ENCODE data around the gene APBB2.

APBB2 gene

DNA sequence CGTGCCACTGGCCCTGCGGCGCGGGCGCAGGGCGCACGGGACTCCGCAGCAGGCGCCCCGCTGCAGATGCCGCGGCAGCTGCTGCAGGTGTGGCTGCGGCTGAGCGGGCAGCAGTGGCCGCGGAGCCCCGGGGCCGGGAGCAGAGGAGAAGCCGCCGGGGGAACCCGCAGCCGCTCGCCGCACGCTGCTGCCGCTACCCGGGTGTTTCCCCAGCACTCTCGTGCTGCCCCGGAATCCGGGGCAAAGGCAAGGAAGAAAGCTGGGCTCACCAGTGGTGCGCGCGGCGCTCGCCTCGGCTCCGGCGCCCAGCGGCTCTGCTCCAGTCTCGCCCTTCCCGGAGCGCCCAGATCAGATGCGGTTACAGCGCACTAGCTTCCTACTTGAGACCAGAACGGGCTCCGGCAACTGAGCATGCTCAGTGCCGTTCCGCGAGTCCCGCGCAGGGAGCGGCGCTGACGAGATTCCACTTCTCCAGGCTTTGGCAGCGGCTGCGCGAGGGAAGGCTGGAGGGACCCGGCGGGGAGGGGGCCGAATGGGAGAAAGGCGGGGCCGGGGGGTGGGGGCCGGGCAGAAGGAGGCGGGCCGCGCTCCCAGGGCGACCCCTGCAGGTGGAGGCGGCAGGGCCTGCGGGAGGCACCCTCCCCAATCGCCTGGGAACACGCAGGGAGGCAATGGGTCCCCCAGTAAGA, at the start of gene APBB2:
TSS of gene APBB2 (minus strand) at position 407 of the 689 bp plus-strand sequence. CDS start 181,288 bp downstream, outside the sequence.
- peak in 1 of 2 donors; percentile 2 for DNase-seq (ENCODE audit: low read depth in 2 of 2)

DNA sequence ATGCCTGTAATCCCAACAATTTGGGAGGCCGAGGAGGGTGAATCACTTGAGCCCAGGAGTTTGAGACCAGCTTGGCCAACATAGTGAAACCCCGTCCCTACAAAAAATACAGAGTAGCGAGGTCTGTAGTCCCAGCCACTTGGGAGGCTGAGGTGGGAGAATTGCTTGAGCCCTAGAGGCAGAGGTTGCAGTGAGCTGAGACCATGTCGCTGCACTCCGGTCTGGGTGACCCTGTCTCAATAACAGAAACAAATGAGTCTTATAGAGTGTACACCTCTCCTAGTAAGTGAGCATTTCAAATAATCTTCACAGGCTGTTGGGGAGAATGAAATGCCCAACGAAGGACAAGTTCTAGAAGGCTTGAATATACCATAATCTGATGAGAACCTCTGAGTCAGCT, 47.9 kb upstream of the APBB2 start:
- DNase-seq (ENCODE audit: low read depth in 2 of 2): no peak

DNA sequence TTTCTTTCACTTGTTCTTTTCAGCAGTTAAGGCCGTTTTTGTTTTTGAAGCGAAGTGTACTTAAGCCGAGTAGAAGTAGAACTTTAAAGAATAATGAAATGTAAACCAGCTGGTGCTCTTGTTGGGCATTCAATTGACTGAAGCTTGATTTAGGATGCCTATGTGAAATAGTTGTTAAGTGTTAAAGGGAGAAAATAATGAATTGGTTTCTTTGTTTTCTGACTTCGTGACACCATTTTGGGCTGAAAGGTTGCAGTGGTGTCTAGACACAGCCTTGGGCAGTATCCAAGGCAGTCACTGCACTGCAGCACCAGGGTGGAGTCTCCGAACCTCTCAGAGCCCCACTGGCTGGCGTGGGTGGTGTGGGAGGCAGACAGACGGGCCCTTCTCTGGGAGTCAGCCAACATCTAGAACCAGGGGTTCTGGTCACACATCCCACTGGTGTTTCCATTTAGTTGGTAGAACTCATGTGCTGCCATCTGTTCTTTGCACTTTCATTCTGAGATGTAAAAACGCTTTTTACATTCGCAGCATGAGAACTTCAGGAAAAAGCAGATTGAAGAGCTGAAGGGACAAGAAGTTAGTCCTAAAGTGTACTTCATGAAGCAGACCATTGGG, 45.9 kb upstream of the APBB2 start:
- no peak for DNase-seq (ENCODE audit: low read depth in 2 of 2)

DNA sequence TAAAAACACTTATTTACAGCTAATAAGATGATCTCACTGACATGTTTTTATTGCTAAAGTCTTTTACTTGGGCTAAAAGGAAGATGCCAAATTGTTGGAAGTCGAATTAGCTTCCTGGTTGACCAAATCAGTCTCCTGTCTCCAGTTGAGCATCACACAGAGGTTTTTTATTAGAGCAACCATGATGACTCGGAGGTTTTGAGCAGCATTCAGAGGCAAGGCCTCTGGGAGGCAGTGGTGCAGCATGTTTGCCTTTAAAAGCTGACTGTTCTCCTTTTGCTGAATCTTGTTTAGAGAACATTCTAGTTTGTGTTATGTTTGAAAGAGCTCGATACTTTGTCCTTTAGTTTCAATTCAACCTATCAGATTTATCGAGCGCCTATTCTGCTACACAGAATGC, 44.4 kb upstream of the APBB2 start:
- no peak for DNase-seq (ENCODE audit: low read depth in 2 of 2)

DNA sequence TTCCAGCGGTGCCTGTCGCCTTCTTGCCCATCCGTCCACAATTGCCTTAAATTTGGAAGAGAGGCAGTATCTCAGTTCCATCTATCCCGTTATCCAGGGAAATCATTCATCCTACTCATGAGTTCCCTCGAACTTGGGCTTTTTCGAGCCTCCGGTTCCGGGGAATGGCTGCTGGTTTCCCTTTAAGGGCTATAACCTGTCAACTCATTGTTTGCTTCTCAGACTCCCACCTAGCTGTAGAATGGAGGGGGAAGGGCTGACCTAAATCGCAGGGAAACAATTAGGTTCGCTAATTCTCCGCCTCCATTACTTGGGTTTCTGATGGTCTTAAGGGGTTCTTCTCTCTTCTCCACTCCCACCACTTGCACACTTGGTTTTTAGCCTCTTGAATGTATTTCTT, 43.6 kb upstream of the APBB2 start:
- DNase-seq (ENCODE audit: low read depth in 2 of 2): no peak

DNA sequence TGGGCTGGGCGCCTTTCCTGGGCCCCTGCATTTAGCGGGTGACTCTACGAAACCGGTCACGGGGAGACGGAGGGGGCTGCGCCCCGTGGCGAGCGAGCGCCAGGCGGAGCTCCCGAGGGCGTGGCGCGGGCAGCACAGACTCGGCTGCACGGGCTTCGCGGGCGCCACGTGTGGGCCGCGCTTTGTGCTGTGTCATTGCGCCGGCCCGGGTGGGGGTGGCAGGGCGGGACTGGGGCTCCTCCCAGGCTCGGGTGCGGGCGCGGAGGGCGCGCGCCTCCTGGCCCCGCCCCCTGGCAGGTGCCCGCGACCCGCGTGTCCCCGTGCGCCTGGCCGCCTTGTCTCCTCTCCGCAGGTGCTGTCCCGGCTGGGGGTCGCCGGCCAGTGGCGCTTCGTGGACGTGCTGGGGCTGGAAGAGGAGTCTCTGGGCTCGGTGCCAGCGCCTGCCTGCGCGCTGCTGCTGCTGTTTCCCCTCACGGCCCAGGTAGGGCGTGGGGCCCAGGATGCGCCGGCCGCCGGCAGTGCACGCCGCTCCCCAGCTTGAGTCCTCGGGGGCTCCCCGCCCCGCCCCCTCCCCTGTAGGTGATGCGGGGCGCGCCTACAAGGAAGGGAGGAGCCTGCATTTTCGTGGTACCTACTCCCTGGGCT, 43.0 kb upstream of the APBB2 start:
- peak in 1 of 2 donors; percentile 2 for DNase-seq (ENCODE audit: low read depth in 2 of 2)

DNA sequence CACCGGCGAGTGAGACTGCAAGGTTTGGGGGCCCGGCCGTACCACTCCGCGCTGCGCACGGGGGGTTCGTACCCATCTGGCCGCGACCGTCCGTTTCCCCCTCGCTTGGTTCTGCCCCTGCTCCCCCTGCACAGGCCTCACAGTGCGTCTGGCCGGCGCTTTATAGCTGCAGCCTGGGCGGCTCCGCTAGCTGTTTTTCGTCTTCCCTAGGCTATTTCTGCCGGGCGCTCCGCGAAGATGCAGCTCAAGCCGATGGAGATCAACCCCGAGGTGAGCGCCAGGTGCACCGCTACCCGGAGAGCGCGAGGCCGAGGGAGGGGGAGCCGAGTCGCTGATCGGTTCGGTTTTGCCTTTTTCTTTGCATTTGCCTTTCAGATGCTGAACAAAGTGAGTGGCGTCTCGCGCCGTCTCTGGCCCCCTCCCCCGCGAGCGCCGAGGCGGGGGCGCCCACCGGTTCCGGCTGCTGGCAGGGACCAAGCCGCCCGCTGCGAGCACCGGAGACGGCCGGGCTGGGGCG, 42.5 kb upstream of the APBB2 start, which contains the start of gene UCHL1:
TSS of gene UCHL1 (plus strand) at position 189 of the 517 bp plus-strand sequence. CDS start at position 238, 49 bp downstream.
- no peak for DNase-seq (ENCODE audit: low read depth in 2 of 2)

DNA sequence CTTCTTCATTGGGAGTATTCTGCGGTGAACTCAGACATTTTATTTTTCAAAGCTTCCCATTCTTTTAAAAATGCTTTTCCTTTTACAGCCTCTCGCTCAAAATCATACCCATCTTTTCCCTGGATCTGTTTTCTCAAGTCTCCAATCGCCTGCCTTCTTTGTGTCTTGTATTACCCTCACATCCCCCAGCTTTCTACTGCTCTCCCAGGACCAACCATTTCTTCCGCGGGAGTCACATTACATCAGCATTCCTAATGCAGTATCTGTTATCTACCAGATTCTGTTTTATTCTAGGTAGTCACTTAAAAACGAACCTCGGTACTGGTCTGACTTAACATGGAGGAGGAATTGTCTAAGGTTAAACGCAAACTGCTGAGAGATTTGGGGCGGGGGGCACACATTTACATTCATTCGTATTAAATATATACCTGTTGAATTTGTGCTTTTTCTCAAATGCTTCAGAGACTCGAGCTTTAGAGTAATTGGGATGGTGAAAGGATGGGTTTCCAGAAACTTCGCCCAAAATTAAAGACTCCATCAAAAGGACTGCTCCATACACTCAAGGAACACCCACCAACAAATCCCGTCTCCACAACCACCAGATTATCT, 41.9 kb upstream of the APBB2 start:
- DNase-seq (ENCODE audit: low read depth in 2 of 2): no peak

DNA sequence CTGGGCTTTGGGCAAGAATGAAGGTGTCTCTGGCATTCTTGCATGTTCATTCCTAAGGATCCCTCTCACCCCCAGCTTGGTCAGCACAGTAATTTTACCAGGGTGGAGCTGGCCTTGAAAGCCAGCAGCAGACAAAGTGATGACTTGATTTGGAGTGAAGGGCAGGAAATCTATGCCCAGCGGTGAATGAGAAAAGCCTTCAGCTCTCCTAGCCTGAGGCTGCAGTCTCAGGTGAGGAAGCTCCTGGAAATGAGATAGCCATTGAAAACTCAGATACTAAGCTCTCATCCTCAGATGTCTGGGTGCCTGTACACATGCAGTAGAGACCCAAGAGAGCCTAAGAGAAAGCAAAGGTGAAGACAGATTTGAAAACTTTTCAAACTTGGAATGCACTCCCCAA, 31.6 kb upstream of the APBB2 start:
- no peak for DNase-seq (ENCODE audit: low read depth in 2 of 2)

DNA sequence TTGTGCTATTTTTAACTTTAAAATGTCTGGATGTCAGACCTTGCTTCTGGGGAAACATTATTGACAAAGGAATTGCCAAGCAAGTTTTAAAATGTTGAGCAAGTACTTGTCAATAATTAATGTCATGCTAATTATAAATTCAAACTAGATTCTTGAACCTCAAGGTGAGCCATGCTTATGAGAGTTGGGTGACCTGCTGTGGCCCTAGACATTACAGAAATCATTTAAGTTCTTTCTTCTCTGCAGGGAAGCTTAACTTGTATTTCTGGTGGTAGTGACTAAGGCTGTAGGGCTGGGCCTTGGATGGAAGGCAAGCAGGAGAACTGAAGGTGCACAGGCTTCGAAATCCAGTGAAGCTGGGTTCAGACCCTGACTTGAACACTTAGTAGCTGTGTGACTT, 27.6 kb upstream of the APBB2 start:
- no peak for DNase-seq (ENCODE audit: low read depth in 2 of 2)

DNA sequence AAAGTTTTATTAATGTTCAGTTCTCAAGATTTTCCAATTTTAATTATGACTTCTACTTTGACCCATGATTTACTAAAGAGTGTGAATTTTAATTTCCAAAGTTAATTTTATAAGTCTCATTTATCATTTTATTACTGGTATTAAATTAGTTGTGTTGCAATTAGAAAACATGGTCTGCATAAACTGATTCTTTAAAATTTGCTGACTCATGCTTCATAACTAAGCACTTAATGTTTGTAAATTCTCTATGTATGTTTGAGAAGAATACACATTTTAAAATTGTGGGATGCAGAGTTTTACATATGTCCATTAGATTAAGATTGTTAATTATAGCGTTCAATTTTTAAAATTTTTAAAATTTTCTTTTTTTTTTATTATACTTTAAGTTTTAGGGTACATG, 22.2 kb upstream of the APBB2 start:
- no peak for DNase-seq (ENCODE audit: low read depth in 2 of 2)

DNA sequence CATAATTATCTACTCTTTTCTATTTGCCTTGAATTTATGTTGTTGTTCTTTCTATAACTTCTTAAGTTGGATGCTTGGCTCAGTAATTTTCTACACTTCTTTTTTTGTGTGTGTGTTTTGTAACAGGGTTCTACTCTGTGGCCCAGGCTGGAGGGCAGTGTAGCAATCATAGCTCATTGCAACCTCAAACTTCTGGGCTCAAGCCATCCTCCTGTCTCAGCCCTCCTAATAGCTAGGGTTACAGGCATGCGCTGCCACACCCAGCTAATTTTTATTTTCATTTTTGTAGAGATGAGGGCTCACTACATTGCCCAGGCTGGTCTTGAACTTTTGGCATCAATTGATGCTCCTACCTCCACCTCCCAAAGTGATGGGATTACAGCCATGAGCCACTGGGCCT, 21.7 kb upstream of the APBB2 start:
- no peak for DNase-seq (ENCODE audit: low read depth in 2 of 2)

DNA sequence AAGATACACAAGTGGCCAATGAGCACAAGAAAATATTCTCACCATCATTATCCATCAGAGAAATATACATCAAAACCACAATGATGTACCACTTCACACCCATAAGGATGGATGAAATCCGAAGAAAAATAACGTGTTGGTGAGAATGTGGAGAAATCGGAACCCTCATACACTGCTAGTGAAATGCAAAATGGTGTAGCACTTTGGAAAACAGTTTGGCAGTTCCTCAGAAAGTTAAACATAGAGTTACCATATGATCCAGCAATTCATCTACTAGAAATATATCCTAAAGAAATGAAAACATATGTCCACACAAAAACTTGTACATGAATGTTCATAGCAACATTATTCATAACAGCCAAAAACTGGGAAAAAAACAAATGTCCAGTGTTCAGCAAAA, 18.5 kb upstream of the APBB2 start:
- DNase-seq (ENCODE audit: low read depth in 2 of 2): no peak

DNA sequence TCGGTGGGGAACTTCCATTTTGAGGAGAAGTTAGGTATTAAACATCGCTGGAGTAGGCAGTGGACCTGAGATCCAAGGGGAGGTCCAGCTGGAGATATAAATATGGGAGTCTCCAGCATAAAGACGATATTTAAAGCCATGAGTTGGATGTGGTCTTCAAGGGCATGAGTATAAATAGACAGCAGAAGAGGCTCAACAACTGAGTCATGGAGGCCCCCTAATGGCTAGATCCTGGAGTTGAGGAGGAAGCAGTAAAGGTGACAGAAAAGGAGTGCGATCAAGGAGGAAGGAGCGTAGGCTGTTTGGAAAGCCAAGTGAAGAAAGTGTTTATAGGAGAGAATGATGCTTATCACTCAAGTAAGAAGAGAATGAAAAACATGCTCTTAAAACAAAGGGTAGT, 18.1 kb upstream of the APBB2 start:
- no peak for DNase-seq (ENCODE audit: low read depth in 2 of 2)

DNA sequence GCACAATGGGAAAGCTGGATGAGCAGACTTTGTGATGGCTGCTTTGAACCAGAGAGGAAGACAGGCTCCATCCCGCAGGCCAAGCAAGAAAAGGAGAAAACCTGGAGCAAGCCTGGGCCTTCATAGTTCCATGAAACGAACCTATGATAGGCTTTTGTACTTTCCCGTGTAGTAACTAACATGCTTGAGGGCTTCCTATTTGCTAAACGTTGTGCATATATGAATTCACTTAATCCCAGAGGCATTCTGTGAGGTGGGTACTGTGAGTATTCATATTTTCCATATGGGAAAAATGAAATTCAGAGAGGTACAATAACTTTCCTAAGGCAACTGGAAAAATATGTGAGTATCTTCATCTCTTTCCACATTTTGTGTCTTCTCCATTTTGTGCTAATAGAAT, 13.6 kb upstream of the APBB2 start:
- DNase-seq (ENCODE audit: low read depth in 2 of 2): no peak

DNA sequence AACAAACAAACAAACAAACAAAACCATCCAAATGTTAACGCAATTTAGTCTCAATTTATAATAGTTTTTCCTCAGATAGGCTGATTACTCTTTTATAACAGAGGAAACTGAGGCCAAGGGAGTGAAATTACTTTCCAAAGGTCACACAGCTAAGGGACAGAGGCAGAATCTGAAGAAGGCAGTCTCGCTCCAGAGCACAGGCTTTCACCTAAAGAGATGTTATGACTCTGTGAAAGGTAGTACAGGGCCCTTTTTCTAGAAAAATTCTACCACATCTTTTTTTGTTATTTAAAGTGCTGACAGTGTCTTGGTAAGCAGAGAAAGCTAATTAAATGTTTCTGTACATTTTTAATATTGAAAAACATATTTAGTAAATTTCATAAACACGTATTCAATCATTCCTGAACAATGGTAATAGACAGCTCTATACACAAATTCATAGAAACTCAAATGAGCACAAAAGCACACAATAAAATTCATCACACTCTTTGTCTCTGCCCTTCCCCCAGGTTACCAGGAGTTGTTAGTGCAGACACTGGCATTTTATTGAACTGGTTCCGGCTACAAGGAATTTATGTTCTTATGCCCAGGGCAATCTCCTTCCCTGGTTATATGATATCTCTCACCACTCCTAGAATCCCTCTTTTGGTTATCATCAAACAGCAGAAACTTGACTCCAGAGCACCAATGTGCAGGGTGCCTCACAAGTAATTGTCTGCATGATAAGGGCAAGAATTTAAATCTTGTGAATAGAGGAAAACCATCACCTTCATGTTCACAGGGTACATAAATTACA, 7.7 kb upstream of the APBB2 start:
- no peak for DNase-seq (ENCODE audit: low read depth in 2 of 2)

DNA sequence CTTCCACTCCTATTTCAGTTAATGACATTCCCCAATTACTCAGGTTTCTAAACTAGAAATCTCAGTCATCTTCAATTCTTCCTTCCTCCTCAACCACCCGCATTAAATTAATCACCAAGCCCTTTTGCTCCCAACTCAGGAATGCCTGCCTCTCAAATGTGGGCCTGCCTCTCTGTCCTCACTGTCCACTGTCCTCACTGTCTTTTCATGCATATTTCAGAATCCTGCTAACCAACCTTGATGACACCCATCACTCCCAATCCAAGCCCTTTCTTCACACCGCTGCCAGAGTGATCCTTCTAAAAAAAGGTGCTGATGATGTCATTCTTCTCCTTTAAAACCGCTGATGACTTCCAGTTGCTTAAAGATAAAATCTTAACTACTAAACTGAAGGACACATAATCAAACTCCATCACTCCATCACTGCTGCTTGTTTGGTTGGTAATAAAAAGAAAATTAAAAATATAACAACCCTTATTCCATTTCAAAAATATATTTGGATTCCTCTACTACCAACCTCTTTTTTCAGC, 5.1 kb upstream of the APBB2 start:
- no peak for DNase-seq (ENCODE audit: low read depth in 2 of 2)

DNA sequence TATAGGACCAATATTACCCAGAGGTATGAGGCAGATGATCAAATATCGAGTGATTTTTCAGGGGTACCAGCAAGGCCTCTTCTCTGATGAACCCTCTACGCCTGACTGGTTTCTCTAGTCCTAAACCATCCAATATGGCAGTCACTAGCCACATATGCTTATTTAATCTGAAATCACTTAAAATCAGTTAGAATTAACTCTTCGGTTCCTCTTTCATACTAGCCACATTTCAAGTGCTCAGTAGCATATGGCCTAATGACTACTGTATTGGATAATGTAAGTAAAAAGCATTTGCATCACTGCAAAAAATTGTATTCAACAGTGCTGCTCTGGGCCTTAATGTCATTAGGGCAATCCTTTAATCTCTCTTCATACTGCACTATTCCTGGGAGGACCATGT, 4.4 kb upstream of the APBB2 start:
- DNase-seq (ENCODE audit: low read depth in 2 of 2): no peak

DNA sequence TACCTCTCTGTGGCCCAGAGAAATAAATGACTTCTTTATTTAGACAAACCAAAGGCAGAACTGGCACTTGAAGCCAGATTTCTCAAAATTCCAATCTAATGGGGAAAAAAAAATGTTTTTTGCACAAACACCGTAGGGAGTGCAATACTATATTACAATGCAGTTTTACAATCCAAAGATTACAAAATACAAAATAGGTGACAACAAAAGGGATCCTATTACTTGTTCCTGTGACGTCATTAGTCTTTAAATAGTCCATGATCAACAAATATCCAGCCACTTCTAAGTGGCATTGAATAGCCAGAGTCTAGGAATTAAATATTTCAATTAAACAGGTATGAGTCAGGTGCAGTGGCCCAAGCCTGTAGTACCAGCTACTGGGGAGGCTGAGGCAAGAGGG, 3.0 kb upstream of the APBB2 start:
- no peak for DNase-seq (ENCODE audit: low read depth in 2 of 2)

DNA sequence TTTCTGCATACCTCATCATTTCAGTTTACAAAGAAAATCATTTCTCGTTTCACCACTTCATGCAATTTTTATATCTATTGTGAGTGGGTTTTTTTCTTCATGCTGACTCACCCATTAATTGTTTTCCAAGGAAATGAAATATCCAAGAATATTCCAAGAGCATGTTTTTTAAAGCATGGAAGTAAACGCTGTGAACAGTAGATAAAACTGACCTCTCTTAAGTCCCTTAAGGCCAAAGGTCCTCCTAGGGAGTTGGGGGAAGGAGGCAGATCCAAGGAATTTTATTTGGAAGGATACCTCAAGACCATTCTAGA, 2.6 kb upstream of the APBB2 start:
- DNase-seq (ENCODE audit: low read depth in 2 of 2): no peak

DNA sequence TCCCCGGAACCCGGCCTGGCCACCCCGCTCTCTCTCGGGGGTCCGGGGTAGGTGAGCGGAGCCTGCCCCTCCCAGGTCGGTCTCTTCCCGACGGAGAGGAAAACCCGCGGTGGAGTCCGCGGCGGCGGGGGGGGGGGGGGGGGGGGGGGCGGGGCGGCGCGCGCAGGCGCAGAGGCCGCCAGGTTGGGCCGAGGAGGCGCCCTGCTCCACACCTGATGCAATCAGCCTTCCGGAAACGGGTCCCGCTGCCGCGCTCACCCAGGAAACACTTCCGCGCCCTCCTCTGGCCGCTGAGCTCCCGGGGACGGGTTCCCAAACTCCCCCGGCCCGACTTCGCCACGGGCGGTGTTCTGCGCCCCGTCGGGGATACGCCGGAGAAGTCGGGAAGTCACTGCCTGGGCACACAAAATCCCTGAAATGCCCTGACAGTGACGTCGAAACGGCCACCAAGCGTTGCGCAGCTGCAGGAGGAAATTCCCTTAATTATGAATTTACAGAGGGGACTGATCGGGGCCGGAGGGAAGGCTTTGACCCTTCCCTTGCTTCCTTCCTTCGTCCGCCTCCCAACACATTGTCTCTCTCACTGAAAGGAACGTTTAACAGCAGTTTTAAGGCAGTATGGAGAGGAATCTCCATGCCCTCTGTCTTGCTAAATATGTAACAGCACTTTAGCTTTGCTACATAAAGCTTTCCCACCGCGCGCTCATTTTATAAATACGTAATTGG, 2.1 kb upstream of the APBB2 start:
- peak in 1 of 2 donors; percentile 8 for DNase-seq (ENCODE audit: low read depth in 2 of 2)
